GM12801 (cell line): ENCODE data around the gene PGC.

Experiments
- CTCF ChIP-seq: IDR thresholded peaks from one replicate; pipeline ENCODE4 v1.5.1; 2011; ENCODE audit warnings: control low read depth; ENCODE audit not compliant: insufficient read length; ENCODE audit errors: extremely low read depth

PGC gene

GRCh38 chr6:41786451-41787218 lies 39.4 kb upstream of the PGC start:
- no peak for TF ChIP-seq CTCF

- no peak for TF ChIP-seq CTCF
Measured at GRCh38 chr6:41785689-41786450, 38.7 kb upstream of the PGC start.

- TF ChIP-seq CTCF = no peak
Measured at GRCh38 chr6:41785254-41785653, 38.1 kb upstream of the PGC start.

GRCh38 chr6:41784581-41785171 lies 37.5 kb upstream of the PGC start:
- no peak for TF ChIP-seq CTCF

- TF ChIP-seq CTCF = no peak
Measured at GRCh38 chr6:41783106-41783780, 36.0 kb upstream of the PGC start.

GRCh38 chr6:41781366-41781730 lies 34.2 kb upstream of the PGC start:
- TF ChIP-seq CTCF = no peak

GRCh38 chr6:41780551-41781365 lies 33.6 kb upstream of the PGC start, which contains the start of gene PRICKLE4:
Gene PRICKLE4, plus strand, starts transcription at chr6:41780782. Its CDS starts 2,692 bp downstream, at chr6:41783474.
- no peak for TF ChIP-seq CTCF
